GM11168 (cell line): ENCODE data around the gene WARS2.
"Not testable (repeated sequence)": the region's sequence is repeated elsewhere in the genome, so short reads cannot be mapped to it uniquely, and the experiment has no call there.

Experiments used
- in situ Hi-C: fragments of 300-500 bp; cut with MboI; formaldehyde crosslinking; loops from one replicate; pipeline ENCODE4 v1.12.0; 2022; ENCODE audit warnings: low sequenced_read_pairs; ENCODE audit not compliant: unreplicated experiment

The WARS2 gene

GRCh38 chr1:119140177-119141019 is at the start of gene WARS2:
WARS2 (minus strand) TSS chr1:119140653; CDS start chr1:119140644, 9 bp downstream.
- in situ Hi-C loops: no loop called here

DNA sequence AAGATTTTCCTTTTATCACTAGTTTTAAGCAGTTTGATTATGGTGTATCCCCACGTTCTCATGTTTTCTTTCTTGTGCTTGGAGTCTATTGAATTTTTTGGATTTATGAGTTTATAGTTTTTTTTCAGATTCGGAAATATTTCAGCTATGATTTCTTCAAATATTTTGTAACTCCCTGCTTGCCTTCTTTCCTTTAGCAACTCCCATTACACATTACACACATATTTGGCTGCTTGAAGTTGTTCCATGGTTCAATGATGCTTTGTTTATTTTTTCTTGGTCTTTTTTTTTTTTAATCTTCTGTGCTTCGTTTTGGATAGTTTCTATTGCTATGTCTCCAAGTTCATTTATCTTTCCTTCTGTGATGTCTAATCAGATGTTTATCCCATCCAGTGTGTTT is 48.5 kb upstream of the WARS2 start:
- in situ Hi-C loops: no loop called here

DNA sequence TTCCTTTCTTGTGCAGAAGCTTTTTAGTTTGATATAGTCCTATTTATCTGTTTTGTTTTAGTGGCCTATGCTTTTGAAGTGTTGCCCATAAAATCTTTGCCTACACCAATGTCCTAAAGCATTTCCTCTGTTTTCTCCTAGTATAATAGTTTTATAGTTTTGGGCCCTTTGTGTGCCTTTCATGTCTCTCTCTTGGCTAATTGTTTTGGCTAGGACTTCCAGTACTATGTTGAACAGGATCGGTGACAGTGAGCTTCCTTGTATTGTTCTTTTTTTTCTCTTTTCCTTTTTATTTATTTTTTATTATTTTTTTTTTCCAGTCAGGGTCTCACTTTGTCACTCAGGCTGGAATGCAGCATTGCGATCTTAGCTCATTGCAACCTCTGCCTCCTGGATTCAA is 47.0 kb upstream of the WARS2 start:
- in situ Hi-C loops: no loop called here

GRCh38 chr1:119186471-119186870 is 46.0 kb upstream of the WARS2 start:
- in situ Hi-C loops: no loop called here

DNA sequence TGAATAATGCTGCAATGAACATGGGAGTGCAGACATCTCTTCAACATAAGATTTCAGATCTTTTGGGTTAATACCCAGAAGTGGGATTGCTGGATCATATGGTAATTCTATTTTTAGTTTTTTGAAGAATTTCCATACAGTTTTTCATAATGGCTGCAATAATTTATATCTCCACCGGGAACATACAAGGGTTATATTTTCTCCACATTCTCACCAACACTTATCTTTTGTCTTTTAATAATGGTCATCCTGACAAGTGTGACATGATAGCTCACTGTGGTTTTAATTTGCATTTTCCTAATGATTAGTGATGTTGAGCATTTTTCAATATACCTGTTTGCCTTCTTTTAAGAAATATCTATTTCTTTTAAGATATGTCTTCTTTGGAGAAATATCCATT is 44.5 kb upstream of the WARS2 start:
- in situ Hi-C loops: no loop called here

GRCh38 chr1:119181218-119181617 is 40.8 kb upstream of the WARS2 start:
- in situ Hi-C loops: no loop called here

- in situ Hi-C loops: no loop called here
These were observed 38.6 kb upstream of the WARS2 start for GRCh38 chr1:119179051-119179450.

DNA sequence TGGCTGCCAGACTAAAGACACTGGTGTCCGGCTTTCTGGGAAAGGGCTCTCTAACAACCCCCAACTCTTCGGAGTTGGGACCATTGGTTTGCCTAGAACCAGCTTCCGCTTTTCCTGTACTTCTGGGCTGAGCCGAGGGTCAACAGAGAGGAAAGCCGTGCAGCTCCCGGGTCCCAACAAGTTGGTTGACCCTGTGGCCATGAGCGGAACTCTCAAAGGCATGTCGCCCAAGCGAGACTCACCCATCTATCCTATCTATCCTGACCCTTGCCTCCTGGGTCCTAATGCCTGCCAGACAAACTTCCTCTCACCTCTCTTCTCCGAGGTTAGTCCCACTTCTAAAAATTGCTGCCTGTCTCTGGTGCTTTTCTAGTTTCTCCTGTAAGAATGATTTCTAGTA is 32.5 kb upstream of the WARS2 start:
- in situ Hi-C loops: not testable (repeated sequence)

- in situ Hi-C loops: not testable (repeated sequence)
These were observed 31.0 kb upstream of the WARS2 start for GRCh38 chr1:119171381-119172010.

- in situ Hi-C loops: no loop called here
These were observed 22.9 kb upstream of the WARS2 start for GRCh38 chr1:119163396-119163795.

DNA sequence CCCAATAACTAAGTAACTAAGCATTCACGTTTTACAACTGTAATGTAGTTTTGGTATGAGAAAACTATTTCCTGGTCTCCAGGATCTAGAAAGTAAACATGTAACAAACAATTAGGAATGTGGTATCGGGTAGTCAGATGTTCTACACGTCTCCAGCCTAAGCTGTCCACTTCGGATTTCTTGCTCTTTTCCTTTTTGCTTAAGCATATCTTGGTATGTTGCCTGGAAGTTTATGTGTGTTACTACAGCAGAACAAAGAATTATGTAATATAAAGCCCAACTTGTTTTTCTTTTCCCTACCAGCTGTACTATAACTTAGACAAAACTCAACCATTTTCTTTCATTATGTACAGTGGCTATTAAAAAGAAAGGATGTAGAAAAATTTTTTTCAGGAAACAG is 20.4 kb upstream of the WARS2 start:
- in situ Hi-C loops: no loop called here

- in situ Hi-C loops: no loop called here
These were observed 20.0 kb upstream of the WARS2 start for GRCh38 chr1:119160409-119160808.

- in situ Hi-C loops: no loop called here
These were observed 19.5 kb upstream of the WARS2 start for GRCh38 chr1:119159966-119160365.

DNA sequence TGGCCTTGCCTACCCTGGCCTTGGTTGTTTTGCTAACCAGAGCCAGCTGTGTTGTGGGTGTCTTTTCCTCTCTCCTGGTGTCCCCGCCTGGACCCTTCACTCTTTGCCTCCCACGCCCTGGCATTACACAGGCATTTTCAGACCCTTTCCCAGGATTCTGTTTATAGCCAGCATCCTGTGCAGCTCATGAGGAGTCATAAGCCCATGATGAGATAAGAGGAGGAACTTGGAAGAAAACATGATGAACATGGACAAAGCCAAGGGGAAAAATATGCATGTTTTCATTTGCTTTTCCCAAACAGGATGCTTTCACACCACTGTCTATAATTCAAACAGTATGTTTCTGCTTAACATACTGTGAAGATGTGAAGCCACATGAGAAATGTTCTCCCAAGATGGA is 18.7 kb upstream of the WARS2 start:
- in situ Hi-C loops: no loop called here

DNA sequence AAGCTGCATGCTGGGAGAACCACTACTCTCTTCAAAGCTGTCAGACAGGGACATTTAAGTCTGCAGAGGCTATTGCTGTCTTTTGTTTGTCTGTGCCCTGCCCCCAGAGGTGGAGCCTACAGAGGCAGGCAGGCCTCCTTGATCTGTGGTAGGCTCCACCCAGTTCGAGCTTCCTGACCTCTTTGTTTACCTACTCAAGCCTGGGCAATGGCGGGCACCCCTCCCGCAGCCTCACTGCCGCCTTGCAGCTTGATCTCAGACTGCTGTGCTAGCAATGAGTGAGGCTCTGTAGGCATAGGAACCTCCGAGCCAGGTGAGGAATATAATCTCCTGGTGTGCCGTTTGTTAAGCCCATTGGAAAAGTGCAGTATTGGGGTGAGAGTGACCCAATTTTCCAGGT is 16.3 kb upstream of the WARS2 start:
- in situ Hi-C loops: not testable (repeated sequence)

GRCh38 chr1:119155069-119155468 is 14.6 kb upstream of the WARS2 start:
- in situ Hi-C loops: not testable (repeated sequence)

GRCh38 chr1:119150150-119150549 is 9.7 kb upstream of the WARS2 start:
- in situ Hi-C loops: no loop called here

DNA sequence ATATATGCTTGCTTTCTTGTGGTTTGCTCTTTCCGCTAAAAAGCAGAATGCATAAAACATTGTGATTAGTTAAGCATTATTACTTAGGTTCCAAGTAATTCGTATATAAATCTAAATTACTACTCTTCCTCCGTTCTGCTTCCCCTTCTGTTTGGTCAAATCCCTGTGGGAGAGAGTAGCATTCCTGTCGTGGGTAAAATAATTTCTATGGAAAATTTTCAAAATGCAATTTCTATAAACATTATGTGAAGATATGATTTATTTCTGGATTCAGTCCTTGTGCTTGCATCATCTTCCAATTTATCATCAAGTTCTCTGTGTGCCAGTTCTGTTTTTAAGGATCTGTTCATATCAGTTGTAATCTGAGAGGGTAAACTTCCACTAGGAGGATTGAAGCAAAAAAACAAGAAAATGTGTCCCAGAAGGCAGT is 7.2 kb upstream of the WARS2 start:
- in situ Hi-C loops: no loop called here

- in situ Hi-C loops: no loop called here
These were observed 6.0 kb upstream of the WARS2 start for GRCh38 chr1:119146466-119146865.

DNA sequence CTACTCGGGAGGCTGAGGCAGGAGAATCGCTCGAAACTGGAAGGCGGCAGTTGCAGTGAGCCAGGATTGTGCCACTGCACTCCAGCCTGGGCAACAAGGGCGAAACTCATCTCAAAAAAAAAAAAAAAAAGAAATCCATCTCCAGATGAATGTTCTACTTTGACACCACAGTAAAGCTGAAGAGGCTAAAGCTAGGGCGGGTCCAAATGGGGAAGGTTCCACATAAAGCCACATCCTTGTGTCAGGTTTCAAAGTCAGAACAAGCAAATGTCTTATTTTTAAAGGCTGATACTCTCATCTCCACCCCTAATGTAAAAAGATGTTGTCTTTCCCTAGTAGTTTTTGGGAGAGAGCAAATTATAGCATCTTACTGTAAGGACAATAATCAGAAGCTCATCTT is 4.4 kb upstream of the WARS2 start:
- in situ Hi-C loops: no loop called here

DNA sequence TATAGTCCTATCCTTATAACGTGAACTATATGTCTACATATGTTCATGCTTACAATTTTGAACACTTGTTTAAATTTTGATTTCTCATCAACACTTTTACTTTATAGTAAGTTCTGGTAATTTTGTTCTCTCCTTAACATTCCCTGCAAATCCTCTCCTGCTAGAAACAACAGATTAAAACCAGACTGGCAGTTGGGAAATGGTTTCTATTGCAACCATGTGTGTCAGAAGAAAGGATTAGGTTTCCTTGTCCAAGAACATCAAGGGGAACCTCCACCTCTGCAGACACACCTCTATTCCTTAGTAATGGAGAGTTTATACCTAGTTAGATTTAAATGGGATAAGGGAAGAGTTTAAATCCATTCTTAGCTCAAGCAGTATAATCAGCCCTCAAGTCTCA is 3.3 kb upstream of the WARS2 start:
- in situ Hi-C loops: no loop called here

- in situ Hi-C loops: no loop called here
These were observed 1.2 kb upstream of the WARS2 start for GRCh38 chr1:119141660-119142059.
